Left ventricle myocardium inferior (tissue), 1 donor: ENCODE data around the gene AKR7A2. TPM values are rescaled to one million over a fixed set of nuclear protein-coding genes. Genes with fewer than 3 reads are reported as not detected.

Experiments used
- DNase-seq: peaks from one replicate; pipeline ENCODE4 v3.0.0-alpha.2; 2020
- H3K27ac ChIP-seq: fragments of 200-600 bp; replicated peaks from 2 replicates; pipeline ENCODE4 v1.8.0; 2021
- H3K27me3 ChIP-seq: fragments of 200-600 bp; 2 replicates; pipeline ENCODE4 v1.8.0; 2021; ENCODE audit warnings: low read depth
- H3K36me3 ChIP-seq: fragments of 200-600 bp; 2 replicates; pipeline ENCODE4 v1.8.0; 2021
- H3K4me1 ChIP-seq: fragments of 200-600 bp; 2 replicates; pipeline ENCODE4 v1.8.0; 2021
- H3K4me3 ChIP-seq: fragments of 200-600 bp; 2 replicates; pipeline ENCODE4 v1.8.0; 2021; ENCODE audit warnings: mild to moderate bottlenecking, moderate library complexity
- H3K9me3 ChIP-seq: fragments of 200-600 bp; replicated peaks from 2 replicates; pipeline ENCODE4 v1.8.0; 2021
- CTCF ChIP-seq: fragments of 200-600 bp; IDR thresholded peaks from 2 replicates; pipeline ENCODE4 v1.8.0; 2021; ENCODE audit warnings: antibody characterized with exemption, mild to moderate bottlenecking, borderline replicate concordance
- intact Hi-C: fragments of 100-400 bp; cut with micrococcal nuclease; formaldehyde crosslinking; loops from one replicate; pipeline ENCODE4 v1.11.0; 2022
- total RNA-seq: library from RNA; stranded (reverse); fragmentation: NEBNext Ultra II Directional; extraction: Animal tissue kit (Norgen Biotek cat#: 25700); gene quantifications from one replicate; pipeline ENCODE4 v1.2.1, GENCODE V29; 2021
- donor health status: DM: no; HTN: yes; CAD: no; lungs with severe emphysema.

The AKR7A2 gene
- total RNA-seq, 1 donor from 2014 or later: 43.7 TPM

DNA sequence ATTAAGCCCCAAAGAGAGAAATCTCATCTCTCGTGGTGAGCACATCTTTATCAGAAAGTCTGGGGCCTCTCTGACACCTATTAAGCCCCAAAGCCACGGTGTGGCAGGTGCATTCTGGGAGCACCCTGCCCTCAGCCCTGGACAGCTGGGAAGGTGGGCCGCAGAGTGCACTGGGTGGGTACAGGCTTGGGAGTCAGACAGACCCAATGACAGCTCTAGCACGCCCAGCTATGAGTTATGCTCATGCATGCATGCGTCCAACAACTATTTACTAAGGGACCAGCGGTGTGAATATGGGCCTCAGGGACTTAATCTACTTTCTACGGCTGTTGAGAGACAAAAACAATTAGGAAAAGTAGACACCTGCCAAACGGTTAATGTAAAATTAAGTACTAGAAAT, 46.8 kb upstream of the AKR7A2 start:
- peaks cover 37% of the 10 kb centered on the region for H3K36me3 ChIP-seq
- no peaks in the 10 kb centered on the region for H3K9me3 ChIP-seq
- no peaks in the 10 kb centered on the region for H3K27me3 ChIP-seq
- DNase-seq: no peak
- H3K4me3 ChIP-seq: no peak overlapping the region
- H3K27ac ChIP-seq: no peak overlapping the region
- intact Hi-C loops: no loop called here
- TF ChIP-seq CTCF: no peak
- peaks cover 17% of the 10 kb centered on the region for H3K4me1 ChIP-seq

- Histone ChIP-seq H3K36me3 (peaks cover 49% of the 10 kb centered on the region), H3K4me1 (peaks cover 14% of the 10 kb centered on the region), H3K27ac (no peak overlapping the region), H3K27me3 (no peaks in the 10 kb centered on the region), H3K4me3 (no peak overlapping the region), H3K9me3 (no peaks in the 10 kb centered on the region)
- no peak for TF ChIP-seq CTCF
- intact Hi-C loops: no loop called here
- no peak for DNase-seq
These were observed 45.5 kb upstream of the AKR7A2 start for GRCh38 chr1:19357299-19357986.

GRCh38 chr1:19356266-19356665, 44.3 kb upstream of the AKR7A2 start:
- no peak for TF ChIP-seq CTCF
- Histone ChIP-seq H3K9me3 (no peaks in the 10 kb centered on the region), H3K36me3 (peaks cover 60% of the 10 kb centered on the region), H3K27me3 (no peaks in the 10 kb centered on the region), H3K27ac (no peak overlapping the region), H3K4me1 (peaks cover 14% of the 10 kb centered on the region), H3K4me3 (no peak overlapping the region)
- DNase-seq: no peak
- intact Hi-C loops: no loop called here

DNA sequence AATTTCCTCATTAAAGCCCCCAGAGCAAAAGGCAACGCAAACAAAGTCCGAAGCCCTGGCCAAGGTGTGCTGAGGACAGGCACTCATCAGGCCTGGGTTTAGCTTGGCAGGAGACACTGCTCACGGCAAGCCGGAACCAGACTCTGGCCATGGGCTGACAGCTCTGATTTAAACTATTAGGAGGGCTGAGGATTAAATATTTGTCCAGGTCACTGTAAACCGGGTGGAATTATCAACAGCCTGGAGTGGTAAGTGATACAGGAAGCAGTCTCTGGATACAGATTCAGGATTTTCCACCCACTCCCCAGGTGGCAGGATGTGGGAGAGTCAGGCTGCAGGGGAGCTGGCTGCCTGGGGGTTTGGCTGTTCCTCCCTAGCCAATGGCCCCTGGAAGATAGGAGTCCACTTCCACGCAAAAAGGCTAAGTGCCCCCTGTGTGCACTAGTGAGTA, 42.6 kb upstream of the AKR7A2 start:
- H3K36me3 ChIP-seq: peaks cover 71% of the 10 kb centered on the region
- no peak overlapping the region for H3K27ac ChIP-seq

DNA sequence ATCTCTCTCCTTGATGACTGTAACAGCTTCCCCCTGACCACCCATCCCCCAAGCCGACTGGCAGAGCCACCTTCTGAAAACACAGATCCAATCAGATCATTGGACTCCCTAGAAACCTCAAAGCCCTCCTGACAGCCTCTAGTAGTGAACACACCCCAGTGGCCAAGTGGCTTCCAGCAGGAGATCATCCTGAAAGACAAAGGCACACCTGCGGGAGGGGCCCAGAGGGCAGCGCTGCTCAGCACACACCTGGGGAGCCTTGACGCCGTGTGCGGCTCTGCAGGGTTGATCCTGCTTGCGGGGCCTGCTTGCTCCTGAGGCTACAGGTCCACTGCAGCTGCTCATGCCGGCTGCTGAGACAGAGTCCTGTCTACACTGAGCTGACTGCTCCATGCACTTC, 41.7 kb upstream of the AKR7A2 start:
- intact Hi-C loops: no loop called here
- H3K27ac ChIP-seq: no peak overlapping the region
- H3K4me3 ChIP-seq: no peak overlapping the region
- no peaks in the 10 kb centered on the region for H3K9me3 ChIP-seq
- H3K36me3 ChIP-seq: peaks cover 78% of the 10 kb centered on the region
- H3K27me3 ChIP-seq: no peaks in the 10 kb centered on the region
- no peak for TF ChIP-seq CTCF
- DNase-seq: no peak
- no peaks in the 10 kb centered on the region for H3K4me1 ChIP-seq

More for the DNA sequence above, 42.6 kb upstream of the AKR7A2 start:
- Histone ChIP-seq H3K4me1 (peaks cover under 1% of the 10 kb centered on the region), H3K27me3 (no peaks in the 10 kb centered on the region), H3K9me3 (no peaks in the 10 kb centered on the region), H3K4me3 (no peak overlapping the region)
- DNase-seq: no peak
- intact Hi-C loops: no loop called here
- TF ChIP-seq CTCF: no peak
